Activated T-cell treated with anti-CD3 and anti-CD28 coated beads for 4 hours (primary cell): ENCODE results near the gene SESN3.
"Not testable (repeated sequence)": the region's sequence is repeated elsewhere in the genome, so short reads cannot be mapped to it uniquely, and the experiment has no call there.

Source experiments
- DNase-seq: peaks from one replicate; pipeline ENCODE4 v3.0.0-alpha.2; 2020

SESN3 gene

DNA sequence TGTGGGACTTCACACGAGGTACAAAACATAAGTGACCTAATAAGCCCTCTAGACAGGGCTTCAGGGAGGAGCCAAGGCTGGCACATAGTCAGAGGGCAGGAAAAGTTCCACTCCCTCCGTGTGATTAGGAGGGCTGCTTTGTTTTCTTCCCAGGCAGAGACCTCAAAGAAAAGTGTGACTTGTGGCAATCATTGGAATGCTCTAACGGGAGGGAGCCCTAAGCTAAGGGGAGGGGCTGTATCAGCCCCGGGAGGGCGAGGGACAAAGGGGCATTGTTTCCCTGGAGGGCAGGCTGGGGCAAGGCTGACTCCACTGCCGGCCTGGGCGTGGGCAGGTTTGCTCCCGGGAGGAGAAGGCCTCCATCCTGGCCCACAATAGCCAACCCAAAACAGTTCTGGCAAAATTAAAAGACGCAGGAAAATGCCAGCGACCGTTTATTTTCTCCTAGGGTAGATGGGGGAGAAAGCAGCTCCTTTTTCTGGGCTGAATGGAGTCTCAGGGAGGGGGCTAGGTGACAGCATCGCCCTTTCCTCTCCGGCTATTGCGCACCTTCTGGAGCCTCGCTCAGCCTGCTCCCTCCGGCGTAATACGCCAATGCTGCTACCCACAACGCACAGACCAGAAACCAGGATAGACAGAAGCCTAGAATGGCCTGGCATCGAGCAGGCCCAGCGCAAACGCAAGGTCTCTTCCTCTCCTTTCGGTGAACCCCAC, 81.2 kb downstream of the SESN3 start:
- no peak for DNase-seq

DNA sequence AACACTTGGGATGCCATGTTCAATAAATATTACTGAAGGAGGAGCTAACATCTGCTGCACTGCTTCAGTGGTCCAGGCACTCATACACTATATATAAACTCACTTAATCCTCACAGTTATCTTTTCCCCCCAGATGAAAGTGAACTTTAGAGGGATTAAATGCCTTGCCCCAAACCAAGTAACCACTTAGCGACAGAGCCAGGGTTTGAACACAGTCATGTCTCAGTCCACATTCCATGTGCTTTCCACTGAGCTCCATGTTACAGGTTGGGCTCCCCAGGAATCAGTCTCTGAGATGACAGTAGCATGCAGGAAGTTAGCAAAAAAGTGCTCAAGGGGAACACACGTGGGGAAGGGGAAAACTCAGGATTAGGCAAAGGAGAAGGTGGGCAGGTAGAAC, 82.1 kb downstream of the SESN3 start:
- no peak for DNase-seq

DNA sequence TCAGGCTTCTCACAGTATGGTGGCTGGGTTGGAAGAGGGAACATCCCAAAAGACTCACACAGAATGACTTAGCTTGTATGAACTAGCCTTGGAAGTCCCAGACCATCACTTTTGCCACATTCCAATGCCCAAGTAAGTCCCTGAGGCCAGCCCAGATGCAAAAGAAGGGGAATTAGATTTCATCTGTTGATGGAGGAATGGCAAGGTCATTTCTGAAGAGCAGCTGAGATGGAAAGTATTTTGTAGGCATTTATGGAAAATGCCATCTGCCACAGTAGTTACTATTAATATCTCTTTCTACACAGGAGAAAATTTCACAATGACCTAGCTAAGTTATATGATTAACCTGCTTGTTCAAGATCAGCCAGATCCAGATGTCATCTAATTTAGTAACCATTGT, 82.6 kb downstream of the SESN3 start:
- no peak for DNase-seq

DNA sequence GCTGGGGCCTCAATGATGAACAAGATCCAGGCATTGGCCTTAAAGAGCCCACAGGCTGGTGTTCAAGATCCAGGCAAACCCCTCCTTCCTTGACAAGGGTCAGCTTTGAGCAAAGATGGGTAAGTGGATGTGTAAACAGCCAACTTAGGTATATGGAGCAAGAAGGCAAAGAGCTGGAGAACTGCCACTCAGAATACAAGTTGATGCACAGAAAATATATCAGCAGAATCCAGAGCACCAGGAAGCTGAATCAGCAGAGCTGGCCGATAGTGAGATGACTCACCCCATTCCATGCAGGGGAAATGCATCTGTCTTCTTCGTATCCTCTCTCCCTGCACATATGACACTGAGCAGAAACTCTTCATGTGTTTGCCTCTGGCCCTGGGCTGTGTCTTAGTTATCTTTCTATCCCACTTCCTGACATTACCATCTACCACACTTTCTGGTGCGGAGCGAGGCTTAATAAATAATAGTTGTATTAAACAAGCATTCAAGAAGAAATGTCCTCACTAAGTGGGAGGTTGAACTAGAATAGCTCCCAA, 83.6 kb downstream of the SESN3 start:
- DNase-seq = no peak

DNA sequence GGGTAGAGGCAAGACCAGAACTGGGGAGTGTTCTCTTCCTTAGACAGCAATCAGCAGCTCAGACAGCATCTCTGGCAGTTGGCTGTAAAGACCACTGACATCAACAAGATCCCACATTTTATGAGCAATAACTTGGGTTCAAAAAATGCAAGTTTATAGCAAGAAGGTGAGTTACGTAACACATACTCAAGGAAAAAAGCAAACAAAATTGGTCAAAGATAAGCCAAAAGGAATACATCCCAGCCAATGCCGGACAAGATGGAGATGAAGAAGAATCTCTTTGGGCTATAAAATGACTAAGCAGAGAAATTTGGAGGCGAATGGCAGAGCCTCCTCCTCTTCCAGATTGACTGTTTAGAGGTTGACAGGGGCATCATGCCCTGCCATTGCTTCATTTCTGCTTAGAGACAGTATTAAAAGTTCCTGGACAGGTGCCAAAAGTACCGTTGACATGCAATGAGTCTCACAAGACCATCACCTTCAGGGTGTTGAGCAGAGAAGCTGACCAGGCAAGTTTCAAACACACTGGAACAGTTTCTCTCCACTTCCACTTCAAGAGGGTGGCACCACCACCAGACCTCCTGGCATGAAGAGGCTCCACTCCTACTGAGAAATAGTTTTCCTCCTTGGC, 85.5 kb downstream of the SESN3 start:
- DNase-seq = no peak

DNA sequence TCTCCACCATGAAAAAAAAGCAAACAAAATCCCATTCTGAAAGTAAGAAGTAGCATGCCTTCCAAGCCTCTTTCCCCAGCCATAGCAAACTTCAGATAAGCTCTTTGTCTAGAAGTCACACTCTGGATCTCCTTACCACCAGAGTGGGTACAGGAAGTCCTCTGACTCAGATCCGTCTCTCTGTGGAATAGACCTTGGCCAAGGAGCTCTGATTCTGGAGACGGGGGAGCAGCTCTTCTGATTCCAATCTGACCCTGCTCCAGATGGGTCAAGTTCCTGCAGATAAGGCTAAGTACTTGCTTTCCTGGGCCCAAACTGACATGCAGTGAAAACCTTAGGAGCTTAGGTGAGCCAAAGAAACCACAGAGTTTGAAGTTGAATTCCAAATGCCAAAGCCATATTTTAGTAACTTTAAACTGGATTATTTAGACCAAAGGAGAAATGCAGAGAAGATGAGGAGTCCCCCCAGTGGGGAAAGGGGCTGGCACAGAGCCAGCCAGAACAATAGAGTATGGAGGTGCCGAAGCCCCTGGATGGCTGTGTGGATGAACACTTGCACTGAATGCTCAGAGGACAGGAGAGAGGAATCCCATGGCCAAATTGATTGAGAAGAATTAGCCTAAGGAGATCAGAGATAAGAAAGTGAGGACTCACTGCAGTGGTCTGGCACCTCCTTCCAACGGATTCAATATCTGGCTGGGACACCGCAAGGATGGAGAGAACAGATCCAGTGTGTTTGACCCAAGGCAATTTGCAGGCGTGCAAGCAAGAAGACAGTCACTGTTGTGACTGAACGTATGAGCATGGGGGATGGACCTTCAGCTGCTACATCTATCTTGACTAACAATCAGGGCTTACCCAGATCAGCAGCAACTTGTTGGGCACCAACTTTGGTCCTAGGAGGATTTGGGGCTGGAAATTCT, 86.4 kb downstream of the SESN3 start:
- no peak for DNase-seq

DNA sequence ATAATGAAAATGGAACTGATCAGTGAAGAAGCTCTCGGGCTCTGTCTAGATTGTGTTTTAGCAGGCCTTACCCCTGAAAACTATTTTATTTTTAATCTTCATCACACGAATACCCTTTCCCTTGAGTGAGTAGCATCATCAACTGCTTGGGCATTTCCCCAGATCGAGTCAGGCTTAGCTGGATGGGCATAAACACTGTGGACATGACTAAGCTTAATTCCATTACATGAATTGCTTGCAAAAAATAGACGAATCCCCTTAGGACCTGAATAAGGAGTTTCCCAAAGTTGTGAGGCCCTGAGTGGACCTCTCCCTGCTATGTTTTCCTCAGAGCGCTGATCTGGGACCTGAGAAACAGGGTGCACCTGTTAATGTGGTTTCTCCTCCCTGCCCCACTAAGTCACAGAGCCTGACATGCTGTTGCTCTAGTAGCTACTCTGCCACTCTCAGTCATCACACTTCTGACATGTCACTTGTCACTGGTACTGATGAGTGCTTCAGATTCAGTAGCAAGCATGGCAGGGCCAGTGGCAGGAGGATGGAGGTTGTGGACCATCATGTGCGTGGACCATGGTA, 87.8 kb downstream of the SESN3 start:
- no peak for DNase-seq

DNA sequence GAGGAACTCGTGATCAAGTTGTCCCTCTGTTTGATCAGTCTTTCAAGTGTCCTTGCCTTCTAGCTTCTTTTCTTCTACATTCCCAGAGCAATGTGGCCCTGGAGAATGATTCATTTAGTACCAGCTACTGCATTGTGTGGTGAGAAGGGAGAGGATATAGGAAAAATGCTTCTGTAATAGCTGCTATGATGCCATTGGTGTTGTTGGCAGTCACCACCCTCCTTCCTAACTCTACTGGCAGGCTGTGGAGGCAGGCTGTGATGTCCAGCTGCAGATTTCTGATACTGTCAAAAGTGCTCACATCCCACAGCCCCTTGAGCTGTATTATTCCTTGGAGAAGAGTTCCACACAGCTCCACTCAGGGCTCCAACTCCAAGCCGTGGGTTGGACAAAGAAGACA, 88.6 kb downstream of the SESN3 start:
- DNase-seq = no peak

DNA sequence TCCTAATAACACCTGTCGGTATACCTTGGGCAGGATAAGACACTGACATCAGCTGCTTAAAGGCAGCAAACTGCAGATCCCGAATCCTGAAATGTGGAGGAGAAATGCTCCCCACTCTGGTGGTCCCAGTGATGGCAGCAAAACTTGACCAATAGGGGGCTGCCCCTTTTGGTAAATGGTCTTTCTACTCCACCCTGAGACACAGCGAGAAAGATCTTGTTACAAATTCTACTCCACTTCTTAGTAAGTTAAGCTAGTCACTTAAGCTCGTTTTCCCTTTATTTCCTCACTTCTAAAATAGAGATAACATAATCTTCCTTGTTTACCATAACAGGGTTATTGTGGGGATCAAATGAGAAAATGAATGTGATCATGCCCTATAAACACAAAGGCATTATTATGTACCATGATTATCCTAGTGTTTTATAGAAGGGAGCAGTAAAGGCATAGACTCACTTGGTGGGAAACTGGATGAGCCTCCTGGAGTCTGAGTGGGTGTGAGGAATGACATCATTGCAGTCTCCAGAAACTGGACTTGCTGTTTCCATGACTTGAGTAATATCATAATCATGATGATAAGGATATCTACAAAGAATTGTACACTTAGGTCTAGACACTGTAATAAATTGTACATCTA, 90.5 kb downstream of the SESN3 start:
- DNase-seq = no peak

DNA sequence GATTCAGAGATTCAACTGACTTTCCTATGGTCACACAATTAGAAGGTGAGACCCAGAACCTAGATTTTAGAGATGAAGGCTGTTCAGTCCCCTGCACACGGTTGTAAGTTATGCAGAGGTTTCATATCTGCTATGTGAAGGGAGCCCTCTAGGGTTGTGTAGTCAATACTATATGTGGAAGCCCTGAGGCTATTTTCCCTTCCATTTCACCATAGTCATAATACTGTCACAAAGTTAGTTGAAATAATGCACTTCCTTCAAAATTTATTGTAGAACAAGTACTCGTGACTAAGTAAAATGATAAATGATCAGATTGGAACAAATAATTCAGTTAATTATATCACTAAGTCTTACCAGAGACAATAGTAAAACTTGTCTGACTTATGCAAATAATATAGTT, 92.6 kb downstream of the SESN3 start:
- no peak for DNase-seq

DNA sequence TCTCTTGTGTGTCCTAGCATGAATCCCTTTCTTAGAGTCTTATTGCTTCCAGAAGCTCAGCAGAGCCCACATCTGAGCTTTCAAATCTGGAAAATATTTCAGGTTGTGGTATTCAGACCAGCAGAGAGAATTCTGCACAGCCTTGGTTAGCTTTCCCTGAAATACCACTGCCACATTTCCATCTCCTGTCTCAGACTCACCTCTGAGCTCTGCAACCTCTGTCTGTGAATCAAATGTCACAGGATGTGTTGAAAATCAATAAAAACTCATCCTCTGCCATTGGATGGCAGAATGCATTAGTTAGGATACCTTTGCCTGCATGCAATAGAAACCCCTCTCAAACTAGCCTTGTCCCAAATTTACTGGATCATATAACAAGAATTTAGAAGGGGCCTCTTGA, 93.7 kb downstream of the SESN3 start:
- DNase-seq = no peak

DNA sequence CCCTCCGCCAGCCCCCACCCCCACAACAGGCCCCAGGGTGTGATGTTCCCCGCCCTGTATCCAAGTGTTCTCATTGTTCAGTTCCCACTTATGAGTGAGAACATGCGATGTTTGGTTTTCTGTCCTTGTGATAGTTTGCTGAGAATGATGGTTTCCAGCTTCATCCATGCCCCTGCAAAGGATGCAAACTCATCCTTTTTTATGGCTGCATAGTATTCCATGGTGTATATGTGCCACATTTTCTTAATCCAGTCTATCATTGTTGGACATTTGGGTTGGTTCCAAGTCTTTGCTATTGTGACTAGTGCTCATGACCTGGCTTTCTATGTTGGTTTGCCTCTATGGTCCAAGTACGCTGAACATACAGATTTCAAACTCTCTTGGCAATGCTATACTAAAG, 94.3 kb downstream of the SESN3 start:
- DNase-seq = not testable (repeated sequence)

DNA sequence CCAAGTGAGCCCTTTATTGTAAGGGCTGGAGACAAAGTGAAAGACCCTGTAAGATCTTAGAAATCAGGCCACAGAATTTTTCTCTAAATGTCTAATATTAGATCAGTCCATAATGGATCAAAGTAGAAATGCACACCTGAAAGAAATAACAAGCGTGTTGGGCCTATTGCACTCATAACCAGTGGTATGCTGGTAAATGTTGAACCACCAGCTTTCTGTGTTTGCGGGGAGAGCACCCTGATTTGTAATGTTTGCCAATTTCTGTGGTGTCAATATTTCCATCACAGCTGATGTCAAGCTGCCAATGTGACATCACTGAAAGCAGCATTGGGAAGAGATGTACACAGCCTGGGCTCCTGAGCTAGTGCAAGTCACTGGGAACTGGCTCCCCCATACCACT, 95.1 kb downstream of the SESN3 start:
- DNase-seq = no peak

DNA sequence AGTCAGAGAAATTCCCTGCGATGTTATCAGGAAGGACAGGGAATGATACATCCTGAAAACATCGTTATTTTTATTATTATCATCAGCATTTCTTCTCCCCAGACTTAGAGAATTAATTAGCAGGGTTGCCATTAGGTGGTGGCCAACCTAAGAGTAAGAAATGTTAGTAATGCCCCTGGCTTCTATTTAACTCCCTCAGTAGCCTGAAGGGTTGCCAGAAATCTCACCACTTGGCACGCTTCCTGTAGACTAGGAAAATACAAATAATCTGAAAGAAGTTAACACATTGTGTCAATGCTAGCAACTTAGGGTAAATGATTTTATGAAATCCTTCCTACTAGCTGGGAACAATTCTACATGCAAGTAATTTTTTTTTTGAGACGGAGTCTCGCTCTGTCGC, 95.8 kb downstream of the SESN3 start:
- DNase-seq = no peak

DNA sequence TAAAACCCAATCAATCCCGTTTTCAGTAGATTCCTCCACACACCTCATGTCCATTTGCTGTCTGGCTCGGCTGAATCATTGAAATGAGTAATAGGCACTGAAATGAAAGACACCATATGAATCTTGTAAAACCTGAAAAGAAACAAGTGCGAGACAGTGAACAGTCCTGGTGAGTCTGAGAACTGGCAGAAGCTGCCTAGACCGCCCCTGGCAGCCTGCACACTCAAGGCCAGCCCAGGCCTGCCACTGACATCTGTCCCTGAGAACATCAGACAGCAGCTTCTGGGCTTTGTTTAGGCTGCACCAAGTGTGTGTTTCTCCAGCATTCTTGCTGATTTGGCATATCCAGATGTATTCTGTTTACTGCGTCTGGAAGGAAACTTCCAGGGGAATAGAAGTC, 96.5 kb downstream of the SESN3 start:
- no peak for DNase-seq

DNA sequence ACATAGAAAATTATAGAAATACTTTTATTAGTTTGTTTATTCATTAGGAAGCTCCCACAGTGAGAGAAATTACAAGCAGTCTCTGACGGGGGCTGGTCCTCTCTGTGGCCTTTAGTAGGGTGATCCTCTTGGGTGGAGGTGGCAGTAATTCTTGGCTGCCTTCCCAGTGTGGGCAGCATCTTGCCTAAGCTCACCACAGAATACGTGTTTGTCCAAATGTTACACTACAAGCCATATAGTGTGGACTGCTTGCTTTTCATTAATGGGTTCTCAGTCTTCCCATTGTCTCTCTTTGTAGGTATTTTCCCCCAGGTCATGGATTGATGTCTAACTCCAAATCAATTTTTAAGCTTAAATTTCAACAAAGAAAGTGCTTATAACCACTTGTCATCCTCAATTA, 98.0 kb downstream of the SESN3 start:
- DNase-seq = no peak

DNA sequence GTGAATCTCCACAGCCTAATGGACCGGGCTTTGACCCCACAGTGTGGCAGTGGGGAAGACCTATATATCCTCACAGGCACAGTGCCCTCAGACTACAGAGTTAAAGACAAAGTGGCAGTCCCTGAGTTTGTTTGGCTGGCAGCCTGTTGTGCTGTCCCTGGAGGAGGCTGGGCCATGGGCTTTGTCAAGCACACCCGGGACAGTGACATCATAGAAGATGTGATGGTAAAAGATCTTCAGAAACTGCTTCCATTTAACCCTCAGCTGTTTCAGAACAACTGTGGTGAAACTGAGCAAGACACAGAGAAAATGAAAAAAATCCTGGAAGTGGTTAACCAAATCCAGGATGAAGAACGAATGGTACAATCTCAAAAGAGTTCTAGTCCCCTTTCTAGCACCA, 102.4 kb downstream of the SESN3 start:
- DNase-seq = no peak

DNA sequence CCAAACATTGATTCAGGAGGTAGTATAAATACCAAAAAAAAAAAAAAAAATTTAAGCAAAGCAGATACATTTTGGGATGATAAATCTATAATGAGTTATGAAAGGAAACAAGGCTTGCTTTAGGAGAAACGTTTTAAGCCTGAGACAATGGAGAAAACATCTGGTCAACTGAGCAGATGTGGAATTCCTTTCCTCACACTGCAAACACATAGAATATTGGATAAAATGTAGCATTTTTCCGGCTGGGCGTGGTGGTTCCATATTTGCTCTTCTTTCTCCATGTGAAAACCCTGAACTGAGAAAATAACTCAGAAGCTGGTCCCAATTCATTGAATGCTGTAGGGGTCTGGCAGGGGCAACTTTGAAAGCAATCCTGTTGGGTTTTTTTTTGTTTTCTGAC, 107.4 kb downstream of the SESN3 start:
- DNase-seq = no peak

DNA sequence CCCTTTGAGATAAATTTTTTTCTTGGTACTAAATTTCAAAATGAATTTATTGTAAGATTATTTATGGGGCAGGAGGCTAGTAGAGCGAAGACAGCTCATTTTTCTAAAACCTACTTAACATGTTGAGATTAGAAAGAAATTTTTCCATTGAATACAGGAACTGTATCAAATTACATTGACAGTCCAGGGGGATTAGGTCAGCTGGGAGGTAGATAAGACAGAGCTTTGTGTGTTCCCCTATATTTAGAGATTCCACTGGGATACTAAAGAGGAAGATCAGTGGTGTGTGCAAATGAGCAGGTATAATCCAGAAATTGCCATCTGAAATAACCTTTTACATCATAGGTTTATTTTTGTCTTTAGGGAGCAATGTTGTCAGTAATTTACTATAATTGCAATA, 109.3 kb downstream of the SESN3 start:
- DNase-seq = no peak

DNA sequence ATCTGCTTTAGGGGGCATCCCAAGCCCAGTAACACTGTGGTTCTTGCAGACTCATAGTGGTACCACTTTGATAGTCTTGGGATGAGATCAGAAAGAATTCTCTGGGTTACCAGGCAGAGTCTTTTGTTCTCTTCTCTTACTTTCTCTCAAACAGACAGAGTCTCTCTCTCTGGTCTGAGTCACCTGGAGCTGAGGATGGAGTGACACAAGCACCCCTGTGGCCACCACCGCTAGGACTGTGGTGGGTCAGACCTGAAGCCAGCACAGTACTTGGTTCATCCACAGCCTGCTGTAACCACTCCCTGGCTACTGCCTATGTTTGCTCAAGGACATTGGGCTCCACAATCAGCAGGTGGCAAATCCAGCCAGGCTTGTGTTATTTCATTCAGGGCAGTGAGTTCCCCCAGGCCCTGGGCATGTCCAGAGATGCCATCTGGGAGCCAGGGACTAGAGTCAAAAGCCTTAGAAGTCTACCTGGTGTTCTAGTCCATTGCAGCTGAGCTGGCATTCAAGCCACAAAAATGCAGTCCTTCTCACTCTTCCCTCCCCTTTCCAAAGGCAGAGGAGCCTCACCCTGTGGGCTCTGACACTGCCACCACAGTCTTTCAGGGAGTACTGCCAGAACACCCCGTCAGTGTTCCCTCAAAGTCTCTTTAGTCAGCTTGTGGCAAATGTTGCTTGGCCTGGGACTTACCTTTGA, 111.5 kb downstream of the SESN3 start:
- no peak for DNase-seq

DNA sequence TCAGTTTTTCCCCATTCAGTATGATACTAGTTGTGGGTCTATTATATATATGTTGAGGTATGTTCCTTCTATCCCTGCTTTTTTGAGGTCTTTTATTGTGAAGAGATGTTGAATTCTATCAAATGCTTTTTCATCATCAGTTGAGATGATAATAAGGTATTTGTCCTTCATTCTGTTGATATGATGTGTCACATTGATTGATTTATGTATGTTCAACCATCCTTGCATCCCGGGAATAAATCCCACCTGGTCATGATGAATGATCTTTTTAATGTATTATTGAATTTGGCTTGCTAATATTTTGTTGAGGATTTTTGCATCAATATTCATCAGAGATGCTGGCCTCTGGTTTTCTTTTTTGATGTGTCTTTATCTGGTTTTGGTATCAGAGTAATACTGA, 115.4 kb downstream of the SESN3 start:
- no peak for DNase-seq
